ENCODE measurements around the gene ARFGEF2. TPM values are rescaled to one million over a fixed set of nuclear protein-coding genes. Genes with fewer than 3 reads are reported as not detected.

The ARFGEF2 gene
- total and polyA plus RNA-seq, 10 of the 15 experiments (the other 5 are each of a cell fraction or from before 2014, with no cell fraction given): 5.2 to 24.1 (median 17.7) TPM

DNA sequence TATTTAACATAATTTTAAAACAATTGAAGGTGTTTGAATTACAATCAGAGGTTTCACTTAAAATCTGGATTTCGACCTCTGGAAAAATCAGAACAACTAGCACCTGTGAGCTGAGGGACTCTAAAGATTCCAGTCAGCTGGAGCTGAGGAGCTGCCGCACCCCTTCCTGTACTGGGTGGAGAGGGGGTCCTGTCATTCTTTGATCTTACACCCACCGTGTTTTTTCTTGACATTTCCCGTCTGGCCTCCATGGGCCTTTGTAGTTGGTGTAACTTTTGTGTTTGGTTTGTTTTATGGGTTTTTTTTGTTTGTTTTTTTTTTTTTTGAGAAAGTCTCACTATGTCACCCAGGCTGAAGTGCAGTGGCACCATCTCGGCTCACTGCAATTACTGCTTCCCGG lies 17.2 kb downstream of the ARFGEF2 start:
- Histone ChIP-seq H3K9ac (ENCODE audit: control insufficient read depth, insufficient read depth, low read length) (no peak overlapping the region), H3K4me3 (no peak overlapping the region), H4K20me1 (ENCODE audit: control insufficient read depth, insufficient read depth) (no peaks in the 10 kb centered on the region), H3K9me3 (replicated peaks; ENCODE audit: control insufficient read depth, insufficient read depth, low read length) (no peaks in the 10 kb centered on the region), H3K36me3 (ENCODE audit: control insufficient read depth in 2 of 2, insufficient read depth in 2 of 2, low read length in 1 of 2) (peaks cover 6 to 7% of the 10 kb centered on the region in 2 experiments), H3K4me2 (ENCODE audit: control insufficient read depth, insufficient read depth) (no peak overlapping the region), H2AFZ (ENCODE audit: control insufficient read depth, low read depth, low read length) (no peak overlapping the region), H3K27ac (ENCODE audit: control insufficient read depth, insufficient read depth) (no peak overlapping the region), H3K4me1 (ENCODE audit: control insufficient read depth, insufficient read depth, low read length) (no peaks in the 10 kb centered on the region), H3K27me3 (replicated peaks in 1 of 2; ENCODE audit: control insufficient read depth in 2 of 2, insufficient read depth in 2 of 2, low read length in 1 of 2) (no peaks in the 10 kb centered on the region), H3K79me2 (ENCODE audit: control insufficient read depth, insufficient read depth, low read length) (peaks cover 19% of the 10 kb centered on the region)
- ATAC-seq: no peak
- DNase-seq (ENCODE audit: low read depth, low spot score): no peak
- ChIA-PET CTCF (interaction anchor here (1.1 to 2.1 kb wide), 3 partner anchors 281 to 318 kb away, joined by 3 to 6 read pairs (median 3); no protein-coding TSS in a partner anchor), RAD21 (ENCODE audit: unreplicated experiment) (no interaction called here), POLR2A (interaction anchor here (1.3 kb wide), 1 partner anchor 14 kb away, joined by 3 read pairs; no protein-coding TSS in a partner anchor), SMC1A (ENCODE audit: uncharacterized antibody, unreplicated experiment) (interaction anchor here (1.8 kb wide), 1 partner anchor 29 kb away, joined by 5 read pairs; no protein-coding TSS in a partner anchor)
- no peak for FAIRE-seq
- WGBS (ENCODE audit: insufficient coverage, insufficient replicate concordance, low lambda C conversion rate, missing lambda C conversion rate): 81% methylated on average over 6 of the region's 6 CpGs
- in situ Hi-C loops (cut with MboI) (no loop called here), intact Hi-C loops (cut with micrococcal nuclease; ENCODE audit: unreplicated experiment) (no loop called here)
- no TSS peak for BruUV-seq (replicated peaks)
- TF ChIP-seq, protein P1, sequence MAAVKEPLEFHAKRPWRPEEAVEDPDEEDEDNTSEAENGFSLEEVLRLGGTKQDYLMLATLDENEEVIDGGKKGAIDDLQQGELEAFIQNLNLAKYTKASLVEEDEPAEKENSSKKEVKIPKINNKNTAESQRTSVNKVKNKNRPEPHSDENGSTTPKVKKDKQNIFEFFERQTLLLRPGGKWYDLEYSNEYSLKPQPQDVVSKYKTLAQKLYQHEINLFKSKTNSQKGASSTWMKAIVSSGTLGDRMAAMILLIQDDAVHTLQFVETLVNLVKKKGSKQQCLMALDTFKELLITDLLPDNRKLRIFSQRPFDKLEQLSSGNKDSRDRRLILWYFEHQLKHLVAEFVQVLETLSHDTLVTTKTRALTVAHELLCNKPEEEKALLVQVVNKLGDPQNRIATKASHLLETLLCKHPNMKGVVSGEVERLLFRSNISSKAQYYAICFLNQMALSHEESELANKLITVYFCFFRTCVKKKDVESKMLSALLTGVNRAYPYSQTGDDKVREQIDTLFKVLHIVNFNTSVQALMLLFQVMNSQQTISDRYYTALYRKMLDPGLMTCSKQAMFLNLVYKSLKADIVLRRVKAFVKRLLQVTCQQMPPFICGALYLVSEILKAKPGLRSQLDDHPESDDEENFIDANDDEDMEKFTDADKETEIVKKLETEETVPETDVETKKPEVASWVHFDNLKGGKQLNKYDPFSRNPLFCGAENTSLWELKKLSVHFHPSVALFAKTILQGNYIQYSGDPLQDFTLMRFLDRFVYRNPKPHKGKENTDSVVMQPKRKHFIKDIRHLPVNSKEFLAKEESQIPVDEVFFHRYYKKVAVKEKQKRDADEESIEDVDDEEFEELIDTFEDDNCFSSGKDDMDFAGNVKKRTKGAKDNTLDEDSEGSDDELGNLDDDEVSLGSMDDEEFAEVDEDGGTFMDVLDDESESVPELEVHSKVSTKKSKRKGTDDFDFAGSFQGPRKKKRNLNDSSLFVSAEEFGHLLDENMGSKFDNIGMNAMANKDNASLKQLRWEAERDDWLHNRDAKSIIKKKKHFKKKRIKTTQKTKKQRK (IDR thresholded peaks at IDR 0.05; ENCODE audit: low read depth, low read length): no peak
- TF ChIP-seq ZBED1 (IDR thresholded peaks at IDR 0.05; ENCODE audit: borderline replicate concordance): no peak
- no peak for TF ChIP-seq ZSCAN29 (IDR thresholded peaks at IDR 0.05)
- TF ChIP-seq POLR2AphosphoS5 (IDR thresholded peaks at IDR 0.05; ENCODE audit: low read length): no peak
- no peak for TF ChIP-seq TCF12 (IDR thresholded peaks at IDR 0.05; ENCODE audit: low read depth, low read length)
- TF ChIP-seq, protein P2, sequence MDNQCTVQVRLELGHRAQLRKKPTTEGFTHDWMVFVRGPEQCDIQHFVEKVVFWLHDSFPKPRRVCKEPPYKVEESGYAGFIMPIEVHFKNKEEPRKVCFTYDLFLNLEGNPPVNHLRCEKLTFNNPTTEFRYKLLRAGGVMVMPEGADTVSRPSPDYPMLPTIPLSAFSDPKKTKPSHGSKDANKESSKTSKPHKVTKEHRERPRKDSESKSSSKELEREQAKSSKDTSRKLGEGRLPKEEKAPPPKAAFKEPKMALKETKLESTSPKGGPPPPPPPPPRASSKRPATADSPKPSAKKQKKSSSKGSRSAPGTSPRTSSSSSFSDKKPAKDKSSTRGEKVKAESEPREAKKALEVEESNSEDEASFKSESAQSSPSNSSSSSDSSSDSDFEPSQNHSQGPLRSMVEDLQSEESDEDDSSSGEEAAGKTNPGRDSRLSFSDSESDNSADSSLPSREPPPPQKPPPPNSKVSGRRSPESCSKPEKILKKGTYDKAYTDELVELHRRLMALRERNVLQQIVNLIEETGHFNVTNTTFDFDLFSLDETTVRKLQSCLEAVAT (IDR thresholded peaks at IDR 0.05): no peak
- no peak for TF ChIP-seq SRF (IDR thresholded peaks at IDR 0.05; ENCODE audit: low read depth in 2 of 2, low read length in 2 of 2)
- TF ChIP-seq MTA3 (IDR thresholded peaks at IDR 0.05; ENCODE audit: borderline replicate concordance, low read length): no peak
- no peak for TF ChIP-seq LARP7 (IDR thresholded peaks at IDR 0.05)
- no peak for TF ChIP-seq BRCA1 (IDR thresholded peaks at IDR 0.05; ENCODE audit: low read depth, low read length)
- no peak for TF ChIP-seq TBL1XR1 (IDR thresholded peaks at IDR 0.05; ENCODE audit: low read depth, low read length)
- TF ChIP-seq, protein P3, sequence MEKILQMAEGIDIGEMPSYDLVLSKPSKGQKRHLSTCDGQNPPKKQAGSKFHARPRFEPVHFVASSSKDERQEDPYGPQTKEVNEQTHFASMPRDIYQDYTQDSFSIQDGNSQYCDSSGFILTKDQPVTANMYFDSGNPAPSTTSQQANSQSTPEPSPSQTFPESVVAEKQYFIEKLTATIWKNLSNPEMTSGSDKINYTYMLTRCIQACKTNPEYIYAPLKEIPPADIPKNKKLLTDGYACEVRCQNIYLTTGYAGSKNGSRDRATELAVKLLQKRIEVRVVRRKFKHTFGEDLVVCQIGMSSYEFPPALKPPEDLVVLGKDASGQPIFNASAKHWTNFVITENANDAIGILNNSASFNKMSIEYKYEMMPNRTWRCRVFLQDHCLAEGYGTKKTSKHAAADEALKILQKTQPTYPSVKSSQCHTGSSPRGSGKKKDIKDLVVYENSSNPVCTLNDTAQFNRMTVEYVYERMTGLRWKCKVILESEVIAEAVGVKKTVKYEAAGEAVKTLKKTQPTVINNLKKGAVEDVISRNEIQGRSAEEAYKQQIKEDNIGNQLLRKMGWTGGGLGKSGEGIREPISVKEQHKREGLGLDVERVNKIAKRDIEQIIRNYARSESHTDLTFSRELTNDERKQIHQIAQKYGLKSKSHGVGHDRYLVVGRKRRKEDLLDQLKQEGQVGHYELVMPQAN (conservative IDR thresholded peaks at IDR 0.05): no peak
- TF ChIP-seq, protein P4, sequence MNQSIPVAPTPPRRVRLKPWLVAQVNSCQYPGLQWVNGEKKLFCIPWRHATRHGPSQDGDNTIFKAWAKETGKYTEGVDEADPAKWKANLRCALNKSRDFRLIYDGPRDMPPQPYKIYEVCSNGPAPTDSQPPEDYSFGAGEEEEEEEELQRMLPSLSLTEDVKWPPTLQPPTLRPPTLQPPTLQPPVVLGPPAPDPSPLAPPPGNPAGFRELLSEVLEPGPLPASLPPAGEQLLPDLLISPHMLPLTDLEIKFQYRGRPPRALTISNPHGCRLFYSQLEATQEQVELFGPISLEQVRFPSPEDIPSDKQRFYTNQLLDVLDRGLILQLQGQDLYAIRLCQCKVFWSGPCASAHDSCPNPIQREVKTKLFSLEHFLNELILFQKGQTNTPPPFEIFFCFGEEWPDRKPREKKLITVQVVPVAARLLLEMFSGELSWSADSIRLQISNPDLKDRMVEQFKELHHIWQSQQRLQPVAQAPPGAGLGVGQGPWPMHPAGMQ (IDR thresholded peaks at IDR 0.05; ENCODE audit: borderline replicate concordance): no peak
- TF ChIP-seq PML (IDR thresholded peaks at IDR 0.05; ENCODE audit: low read length): no peak
- TF ChIP-seq SMARCA5 (IDR thresholded peaks at IDR 0.05): no peak
- TF ChIP-seq EZH2 (IDR thresholded peaks at IDR 0.05; ENCODE audit: borderline replicate concordance, control insufficient read depth, low read depth, low read length): no peak
